Measurements from ENCODE around the gene AFG1L.

AFG1L gene

DNA sequence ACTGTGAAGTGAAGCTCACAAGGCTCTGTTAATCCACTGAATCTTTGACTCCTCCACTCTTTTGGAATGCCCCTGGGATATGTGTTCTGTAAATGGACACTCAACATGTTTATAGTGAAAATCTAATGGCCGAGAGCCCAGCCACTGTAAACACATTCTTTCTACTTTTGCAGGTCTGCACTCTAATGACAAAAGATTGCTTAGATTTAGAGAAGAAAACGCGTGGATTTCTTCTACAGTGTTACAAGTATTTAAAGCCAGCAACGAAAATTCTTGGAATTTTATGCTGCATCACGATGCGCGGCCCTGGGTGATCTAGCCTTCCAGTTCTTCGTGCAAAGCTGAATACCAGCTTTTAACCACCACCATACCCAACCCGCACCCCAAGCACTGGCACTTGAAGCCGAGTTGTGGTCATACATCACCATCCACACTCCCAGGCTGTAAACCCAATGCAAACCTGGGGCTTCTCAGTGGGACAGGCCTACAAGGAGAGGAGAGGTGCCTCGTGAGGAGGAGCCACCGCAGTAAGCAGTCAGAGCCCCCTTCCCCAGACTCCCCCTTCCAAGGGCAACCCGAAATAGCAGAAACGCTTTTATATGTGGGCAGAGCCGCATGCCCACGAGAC, 262.1 kb downstream of the AFG1L start:
- peak overlapping the region; percentile 98 for H3K4me2 ChIP-seq (ENCODE audit: insufficient read depth, low read length)
- H3K9ac ChIP-seq (ENCODE audit: low read depth, low read length): peak overlapping the region; percentile 77
- peaks cover 28% of the 10 kb centered on the region for H3K4me1 ChIP-seq (ENCODE audit: insufficient read depth, low read length)
- ATAC-seq (ENCODE audit: insufficient read depth, low read depth) (no peak), DNase-seq (peak; percentile 46)
- TF ChIP-seq EZH2 (IDR thresholded peaks at IDR 0.05; ENCODE audit: borderline replicate concordance, low read depth, low read length, severe bottlenecking): no peak
- TF ChIP-seq CTCF (IDR thresholded peaks at IDR 0.05; ENCODE audit: borderline replicate concordance, extremely low read depth, low read length, poor library complexity, severe bottlenecking): no peak
- peak overlapping the region; percentile 35 to 78 for H3K4me3 ChIP-seq (ENCODE audit: low read depth in 1 of 2, low read length in 2 of 2)
- peaks cover 21% of the 10 kb centered on the region for H3K79me2 ChIP-seq (ENCODE audit: insufficient read depth, low read length)
- no peaks in the 10 kb centered on the region for H3K9me3 ChIP-seq (ENCODE audit: insufficient read depth, low read length, severe bottlenecking)
- peak overlapping the region; percentile 100 for H2AFZ ChIP-seq (ENCODE audit: low read depth, low read length)
- no peaks in the 10 kb centered on the region for H3K27me3 ChIP-seq (ENCODE audit: insufficient read depth, low read length, poor library complexity)
- peak overlapping the region; percentile 94 for H3K27ac ChIP-seq (ENCODE audit: low read length)
- H4K20me1 ChIP-seq (ENCODE audit: insufficient read depth, low read length): 0 out of 2 replicates have a peak, but pooled peaks cover under 1% of the 10 kb centered on the region
- peaks cover 4% of the 10 kb centered on the region; the same call in 1 of the 2 replicates for H3K36me3 ChIP-seq (ENCODE audit: insufficient read depth, low read length)

DNA sequence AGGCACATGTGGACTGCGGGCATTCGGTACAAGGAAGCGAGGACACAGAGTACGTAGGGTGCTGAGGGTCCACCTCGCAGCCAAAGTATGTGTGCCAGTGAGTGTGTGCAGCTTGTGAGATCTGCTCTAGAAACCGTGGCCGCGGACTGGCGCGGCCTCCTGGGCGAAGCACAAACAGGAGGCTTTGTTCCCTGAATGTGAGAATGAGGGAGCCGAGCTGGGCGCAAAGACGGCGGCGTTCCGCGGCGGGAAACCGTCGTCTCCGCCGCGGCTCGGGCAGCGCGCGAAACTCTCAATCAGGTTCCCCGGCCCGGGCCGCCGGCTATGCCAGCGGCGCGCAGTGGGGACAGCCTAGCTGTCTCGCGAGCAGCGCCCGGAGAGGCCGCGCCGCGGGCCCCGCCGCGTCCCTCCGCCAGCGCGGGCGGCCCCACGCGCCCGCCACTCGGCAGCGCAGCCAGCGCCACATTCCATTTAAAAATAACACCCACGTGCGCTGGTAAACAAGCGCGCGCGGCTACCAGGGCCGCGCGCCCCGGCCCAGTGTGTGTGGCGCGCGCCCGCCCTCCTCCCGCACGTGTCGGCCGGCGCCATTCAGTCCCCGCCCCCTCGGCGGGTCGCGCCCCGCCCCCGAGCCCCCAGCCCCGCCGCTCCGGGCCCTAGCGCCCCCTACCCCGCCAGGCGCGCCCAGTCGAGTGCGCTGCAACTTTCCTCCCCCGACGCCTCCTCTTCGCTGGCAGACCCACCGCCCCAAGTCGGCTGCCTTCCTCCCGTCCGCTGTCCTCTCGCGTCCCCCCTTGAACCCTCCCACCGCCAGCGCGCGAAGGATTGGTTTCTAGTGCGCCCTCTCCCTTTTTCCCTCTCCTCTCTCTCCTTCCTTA, 262.9 kb downstream of the AFG1L start:
- H4K20me1 ChIP-seq (ENCODE audit: insufficient read depth, low read length): peaks cover 8% of the 10 kb centered on the region
- peak; percentile 86 for DNase-seq
- no peaks in the 10 kb centered on the region for H3K27me3 ChIP-seq (ENCODE audit: insufficient read depth, low read length, poor library complexity)
- TF ChIP-seq CTCF (IDR thresholded peaks at IDR 0.05; ENCODE audit: borderline replicate concordance, extremely low read depth, low read length, poor library complexity, severe bottlenecking): peak; percentile 19
- TF ChIP-seq EZH2 (IDR thresholded peaks at IDR 0.05; ENCODE audit: borderline replicate concordance, low read depth, low read length, severe bottlenecking): no peak
- H3K9me3 ChIP-seq (ENCODE audit: insufficient read depth, low read length, severe bottlenecking): no peaks in the 10 kb centered on the region
- peak overlapping the region; percentile 36 to 78 for H3K4me3 ChIP-seq (ENCODE audit: low read depth in 1 of 2, low read length in 2 of 2)
- peak; percentile 41 for ATAC-seq (ENCODE audit: insufficient read depth, low read depth)
- peak overlapping the region; percentile 100 for H2AFZ ChIP-seq (ENCODE audit: low read depth, low read length)
- H3K27ac ChIP-seq (ENCODE audit: low read length): peak overlapping the region; percentile 97
- peaks cover 35% of the 10 kb centered on the region for H3K4me1 ChIP-seq (ENCODE audit: insufficient read depth, low read length)
- peaks cover 9% of the 10 kb centered on the region; the same call in 1 of the 2 replicates for H3K36me3 ChIP-seq (ENCODE audit: insufficient read depth, low read length)
- peaks cover 29% of the 10 kb centered on the region for H3K79me2 ChIP-seq (ENCODE audit: insufficient read depth, low read length)
- H3K9ac ChIP-seq (ENCODE audit: low read depth, low read length): peak overlapping the region; percentile 77
- H3K4me2 ChIP-seq (ENCODE audit: insufficient read depth, low read length): peak overlapping the region; percentile 98

DNA sequence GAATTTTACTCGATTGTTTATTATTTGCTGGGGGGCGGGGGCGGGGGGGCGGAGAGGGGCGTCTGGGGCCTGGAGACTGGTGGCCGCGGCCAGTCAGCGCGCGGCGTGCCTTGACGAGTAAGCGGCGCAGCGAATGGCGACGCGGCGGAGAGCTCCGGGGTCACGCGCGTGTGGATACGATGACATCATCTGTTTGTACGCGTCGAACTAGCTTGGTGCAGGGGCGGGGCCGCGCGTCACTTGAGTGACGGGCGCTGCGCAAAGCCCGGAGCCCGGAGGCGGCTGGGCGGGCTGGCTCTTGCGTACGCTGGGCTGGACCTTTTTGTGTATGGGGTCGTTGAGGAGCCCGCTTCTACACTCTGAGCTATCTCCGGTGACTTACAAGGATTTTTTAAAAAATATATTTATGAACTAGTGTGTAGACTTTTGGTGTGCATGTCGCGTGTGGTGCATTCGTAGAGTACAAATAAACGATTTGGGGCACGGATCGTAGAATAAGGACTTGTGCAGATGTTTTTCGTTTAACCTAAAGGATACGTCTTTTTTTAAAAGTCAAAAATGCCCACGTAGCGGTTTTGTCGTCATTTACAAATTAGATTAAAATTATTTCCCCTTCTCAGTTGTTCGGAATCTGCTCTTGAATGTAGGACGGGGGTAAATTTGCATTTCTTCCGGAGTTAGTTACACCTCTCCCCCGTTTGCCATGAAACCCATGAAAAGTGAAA, 263.7 kb downstream of the AFG1L start:
- no peak for TF ChIP-seq EZH2 (IDR thresholded peaks at IDR 0.05; ENCODE audit: borderline replicate concordance, low read depth, low read length, severe bottlenecking)
- no peak for TF ChIP-seq CTCF (IDR thresholded peaks at IDR 0.05; ENCODE audit: borderline replicate concordance, extremely low read depth, low read length, poor library complexity, severe bottlenecking)
- no peaks in the 10 kb centered on the region for H3K9me3 ChIP-seq (ENCODE audit: insufficient read depth, low read length, severe bottlenecking)
- DNase-seq (peak; percentile 98), ATAC-seq (ENCODE audit: insufficient read depth, low read depth) (peak; percentile 76)
- peak overlapping the region; percentile 97 for H3K27ac ChIP-seq (ENCODE audit: low read length)
- peaks cover 37% of the 10 kb centered on the region for H3K79me2 ChIP-seq (ENCODE audit: insufficient read depth, low read length)
- peaks cover 10% of the 10 kb centered on the region for H4K20me1 ChIP-seq (ENCODE audit: insufficient read depth, low read length)
- H3K4me1 ChIP-seq (ENCODE audit: insufficient read depth, low read length): peaks cover 43% of the 10 kb centered on the region
- H3K27me3 ChIP-seq (ENCODE audit: insufficient read depth, low read length, poor library complexity): no peaks in the 10 kb centered on the region
- H3K4me3 ChIP-seq (ENCODE audit: low read depth in 1 of 2, low read length in 2 of 2): peak overlapping the region; percentile 74 to 78
- H3K36me3 ChIP-seq (ENCODE audit: insufficient read depth, low read length): peaks cover 9% of the 10 kb centered on the region; the same call in 1 of the 2 replicates
- H2AFZ ChIP-seq (ENCODE audit: low read depth, low read length): peak overlapping the region; percentile 88
- H3K9ac ChIP-seq (ENCODE audit: low read depth, low read length): peak overlapping the region; percentile 77
- H3K4me2 ChIP-seq (ENCODE audit: insufficient read depth, low read length): peak overlapping the region; percentile 98
